Activated T-cell treated with anti-CD3 and anti-CD28 coated beads, Interleukin-2, amount 50 U/mL, for 72 hours (primary cell): Measurements from ENCODE around the gene DUSP18. TPM values are rescaled to one million over a fixed set of nuclear protein-coding genes. Genes with fewer than 3 reads are reported as not detected.
"Not testable (repeated sequence)": the region's sequence is repeated elsewhere in the genome, so short reads cannot be mapped to it uniquely, and the experiment has no call there.

ENCODE experiments used
- ATAC-seq, 2 donors: fragments of 150-1000 bp; cut with Tn5 transposase; replicated peaks in 1 of 2; 2 replicates each; pipeline ENCODE4 v1.10.0; 2021; ENCODE audit warnings: moderate library complexity in 2 of 2, mild to moderate bottlenecking in 1 of 2
- DNase-seq, 2 donors: peaks; one replicate each; pipeline ENCODE4 v3.0.0; 2021 to 2022; ENCODE audit warnings: mixed read lengths in 1 of 2
- H3K27ac Mint-ChIP-seq: one replicate; pipeline ENCODE4 v1.8.0; 2022; ENCODE audit warnings: mild to moderate bottlenecking, moderate library complexity, mixed read lengths
- H3K27me3 Mint-ChIP-seq: one replicate; pipeline ENCODE4 v1.8.0; 2022; ENCODE audit warnings: low read depth, mixed read lengths
- H3K36me3 Mint-ChIP-seq, 2 donors: one replicate each; pipeline ENCODE4 v1.8.0; 2022; ENCODE audit warnings: mixed read lengths in 2 of 2, mild to moderate bottlenecking in 1 of 2; ENCODE audit not compliant: insufficient read depth in 2 of 2
- H3K4me1 Mint-ChIP-seq: one replicate; pipeline ENCODE4 v1.8.0; 2022; ENCODE audit warnings: low read depth, mixed read lengths
- H3K4me3 Mint-ChIP-seq, 2 donors: one replicate each; pipeline ENCODE4 v1.8.0; 2022; ENCODE audit warnings: mild to moderate bottlenecking in 2 of 2, mixed read lengths in 2 of 2, moderate library complexity in 2 of 2
- H3K9me3 Mint-ChIP-seq, 2 donors: one replicate each; pipeline ENCODE4 v1.8.0; 2022; ENCODE audit warnings: mixed read lengths in 2 of 2
- total RNA-seq, 2 donors: library from RNA; stranded (reverse); gene quantifications; one replicate each; pipeline ENCODE4 v1.2.3, GENCODE V29; 2022

DUSP18 gene
- total RNA-seq, 2 donors from 2014 or later: 9.7 to 14.3 TPM

DNA sequence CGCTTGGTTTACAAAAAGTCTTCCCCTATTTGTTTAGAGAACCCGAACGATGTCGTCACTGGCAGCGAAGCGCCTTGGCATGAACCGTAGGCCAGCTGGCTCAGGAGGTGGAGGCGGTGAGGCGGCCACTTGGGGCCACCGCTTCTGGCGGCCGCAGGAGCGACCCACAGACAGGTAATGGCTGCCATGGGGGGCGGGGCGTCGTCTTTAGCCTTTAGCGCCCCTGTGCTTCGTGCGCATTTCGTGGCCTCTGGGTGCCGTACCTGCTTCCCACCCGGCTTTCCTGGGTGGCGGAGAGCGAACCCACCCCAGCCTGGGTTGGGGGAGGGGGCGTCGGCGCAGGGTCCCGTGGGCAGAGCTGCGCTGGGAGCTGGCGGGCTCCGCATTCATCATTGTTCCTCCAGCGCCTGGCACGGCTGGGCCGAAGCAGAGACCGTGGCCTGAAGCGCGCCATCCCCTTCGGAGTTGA lies 26.5 kb upstream of the DUSP18 start:
- H3K27ac Mint-ChIP-seq: peak overlapping the region; percentile 20
- DNase-seq (peak; percentile 77 to 78), ATAC-seq (peak; percentile 81 to 85)
- H3K27me3 Mint-ChIP-seq: peaks cover 31% of the 10 kb centered on the region
- H3K9me3 Mint-ChIP-seq: no peaks in the 10 kb centered on the region
- H3K36me3 Mint-ChIP-seq: no peaks in the 10 kb centered on the region
- peaks cover 13% of the 10 kb centered on the region for H3K4me1 Mint-ChIP-seq
- peak overlapping the region; percentile 89 to 93 for H3K4me3 Mint-ChIP-seq

DNA sequence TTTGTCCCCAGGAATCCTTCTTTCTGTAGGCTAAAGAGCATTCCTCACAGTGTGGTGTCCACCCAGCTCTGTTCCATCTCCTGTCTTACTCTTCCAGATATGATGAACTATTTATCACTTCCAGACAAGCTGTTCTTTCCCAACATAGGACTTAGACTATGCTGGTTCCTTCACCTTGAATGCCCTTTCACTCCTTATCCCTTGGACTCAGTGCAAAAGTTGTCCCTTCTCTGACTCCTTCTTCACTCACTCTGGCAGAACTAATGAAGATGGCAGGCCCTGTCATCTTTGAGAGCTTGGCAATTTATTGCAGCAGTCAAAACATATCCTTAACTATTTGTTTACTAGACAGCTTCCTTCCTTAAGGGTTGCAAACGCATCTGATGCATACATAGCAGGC lies 23.5 kb upstream of the DUSP18 start:
- H3K36me3 Mint-ChIP-seq: no peaks in the 10 kb centered on the region
- H3K4me3 Mint-ChIP-seq: no peak overlapping the region
- H3K4me1 Mint-ChIP-seq: peaks cover 13% of the 10 kb centered on the region
- H3K9me3 Mint-ChIP-seq: no peaks in the 10 kb centered on the region
- H3K27ac Mint-ChIP-seq: no peak overlapping the region
- ATAC-seq (no peak), DNase-seq (no peak)
- H3K27me3 Mint-ChIP-seq: peaks cover 19% of the 10 kb centered on the region

DNA sequence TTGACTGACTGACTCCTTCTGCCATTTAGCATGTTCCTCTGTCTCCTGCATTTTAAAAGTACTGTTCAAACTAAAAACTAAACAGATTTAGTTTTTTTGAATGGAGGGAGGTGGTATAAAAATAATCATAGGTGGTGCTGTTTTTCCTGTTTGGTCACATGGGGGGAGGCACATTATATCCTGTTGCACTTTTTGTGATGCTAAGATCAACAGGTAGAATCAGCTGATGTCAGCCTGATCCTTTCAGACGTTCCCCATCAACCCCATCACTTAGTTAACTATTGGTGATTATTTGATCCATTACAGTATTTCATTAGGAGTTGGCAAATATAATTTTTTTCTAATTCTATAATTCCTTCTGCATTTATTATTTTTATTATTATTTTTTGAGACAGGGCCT lies 21.9 kb upstream of the DUSP18 start:
- DNase-seq (no peak), ATAC-seq (no peak)
- peaks cover 13% of the 10 kb centered on the region for H3K4me1 Mint-ChIP-seq
- no peak overlapping the region for H3K4me3 Mint-ChIP-seq
- H3K36me3 Mint-ChIP-seq: no peaks in the 10 kb centered on the region
- peaks cover 8% of the 10 kb centered on the region for H3K27me3 Mint-ChIP-seq
- no peaks in the 10 kb centered on the region for H3K9me3 Mint-ChIP-seq
- H3K27ac Mint-ChIP-seq: no peak overlapping the region

DNA sequence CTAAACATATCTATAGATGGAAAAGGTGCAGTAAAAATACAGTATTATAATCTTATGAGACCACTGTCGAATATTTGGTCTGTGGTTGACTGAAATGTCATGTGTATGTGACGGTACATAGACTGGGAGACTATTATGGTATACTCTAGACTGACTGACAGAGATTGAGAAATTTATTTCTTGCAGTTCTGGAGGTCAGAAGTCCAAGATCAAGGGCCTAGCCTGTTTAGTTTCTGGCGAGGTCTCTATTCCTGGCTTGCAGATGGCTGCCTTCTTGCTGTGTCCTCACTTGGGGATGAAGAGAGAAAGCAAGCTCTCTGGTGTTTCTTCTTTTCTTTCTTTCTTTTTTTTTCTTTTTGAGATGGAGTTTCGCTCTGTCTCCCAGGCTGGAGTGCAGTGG lies 19.7 kb upstream of the DUSP18 start:
- H3K4me3 Mint-ChIP-seq: no peak overlapping the region
- ATAC-seq (no peak), DNase-seq (no peak)
- no peaks in the 10 kb centered on the region for H3K9me3 Mint-ChIP-seq
- H3K27ac Mint-ChIP-seq: no peak overlapping the region
- no peaks in the 10 kb centered on the region for H3K27me3 Mint-ChIP-seq
- H3K4me1 Mint-ChIP-seq: no peaks in the 10 kb centered on the region
- no peaks in the 10 kb centered on the region for H3K36me3 Mint-ChIP-seq

DNA sequence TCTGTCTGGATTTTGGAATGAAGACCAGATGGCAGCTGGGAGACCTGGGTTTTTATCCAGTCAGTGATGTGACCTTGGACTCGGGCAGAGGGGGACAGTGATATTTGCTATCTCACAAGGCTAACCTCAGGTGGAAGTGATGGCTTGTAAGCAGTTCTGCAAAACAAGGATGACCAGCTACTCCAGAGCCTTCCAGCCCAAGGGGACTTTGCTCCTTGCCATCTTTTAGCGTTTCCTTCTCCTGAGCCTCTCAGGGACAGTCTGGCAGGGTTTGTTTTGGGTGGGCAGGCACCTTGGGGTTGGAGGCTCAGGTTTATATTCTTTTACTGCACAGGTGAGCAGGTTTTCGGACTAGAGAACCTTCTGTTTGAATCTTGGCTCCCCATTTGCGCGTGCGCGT lies 17.5 kb upstream of the DUSP18 start:
- peaks cover 5% of the 10 kb centered on the region for H3K27me3 Mint-ChIP-seq
- H3K4me3 Mint-ChIP-seq: no peak overlapping the region
- no peak overlapping the region for H3K27ac Mint-ChIP-seq
- no peaks in the 10 kb centered on the region for H3K9me3 Mint-ChIP-seq
- H3K36me3 Mint-ChIP-seq: no peaks in the 10 kb centered on the region
- no peaks in the 10 kb centered on the region for H3K4me1 Mint-ChIP-seq
- ATAC-seq: no peak
- no peak for DNase-seq

DNA sequence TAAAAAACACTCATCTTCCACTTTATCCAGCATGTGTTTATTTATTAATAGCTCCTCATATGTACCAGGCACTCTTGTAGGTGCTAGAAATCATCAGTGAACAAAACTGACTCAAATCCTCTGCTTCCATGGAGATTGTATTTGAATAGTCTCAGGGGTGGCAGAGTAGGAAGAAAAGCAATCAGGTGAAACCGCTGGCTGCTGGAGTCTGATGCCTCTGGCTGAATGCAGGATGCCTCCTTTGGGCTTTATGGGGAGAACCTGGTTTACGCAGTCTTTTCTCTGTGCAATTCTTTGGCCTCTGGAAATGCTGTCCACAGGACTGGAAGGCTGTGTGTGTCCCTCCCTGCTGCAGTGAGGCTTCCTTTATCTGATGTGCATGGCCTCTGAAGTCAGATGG lies 14.2 kb upstream of the DUSP18 start:
- H3K4me1 Mint-ChIP-seq: no peaks in the 10 kb centered on the region
- no peaks in the 10 kb centered on the region for H3K9me3 Mint-ChIP-seq
- no peak for ATAC-seq
- H3K27ac Mint-ChIP-seq: no peak overlapping the region
- peaks cover 20% of the 10 kb centered on the region for H3K27me3 Mint-ChIP-seq
- no peak overlapping the region for H3K4me3 Mint-ChIP-seq
- DNase-seq: no peak
- no peaks in the 10 kb centered on the region for H3K36me3 Mint-ChIP-seq

DNA sequence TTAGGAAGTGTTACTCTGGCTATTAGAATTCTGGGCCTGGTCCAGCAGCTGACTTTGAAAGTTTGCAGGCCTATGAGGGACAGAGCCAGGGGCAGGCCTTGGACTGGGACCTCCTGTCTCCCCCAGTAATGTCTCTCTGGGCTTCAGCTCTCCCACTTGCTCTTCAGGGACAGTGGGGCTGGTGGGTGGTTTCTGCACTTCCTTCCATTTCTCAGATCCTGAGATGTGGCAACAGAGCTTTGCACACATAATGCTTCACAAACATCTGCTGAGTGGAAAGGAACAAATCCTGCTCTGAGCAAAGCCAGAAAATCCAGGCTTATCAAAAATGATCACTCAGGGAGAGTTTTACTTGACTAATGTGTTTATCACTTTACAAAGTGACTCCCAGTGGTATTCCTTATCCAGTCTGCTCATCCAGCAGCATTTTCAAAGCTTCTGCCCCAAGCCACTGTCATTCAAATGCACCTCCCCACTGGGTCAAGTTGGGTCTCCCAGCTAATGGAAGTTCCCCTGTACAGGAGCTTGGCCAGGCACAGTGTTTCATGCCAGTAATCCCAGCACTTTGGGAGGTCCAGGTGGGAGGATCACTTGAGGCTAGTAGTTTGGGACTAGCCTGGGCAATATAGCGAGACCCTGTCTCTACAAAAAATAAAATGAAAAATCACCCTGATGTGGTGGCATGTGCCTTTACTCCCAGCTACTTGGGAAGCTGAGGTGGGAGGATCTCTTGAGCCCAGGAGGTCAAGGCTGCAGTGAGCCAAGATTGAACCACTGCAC lies 13.5 kb upstream of the DUSP18 start:
- ATAC-seq (no peak), DNase-seq (no peak)
- no peaks in the 10 kb centered on the region for H3K9me3 Mint-ChIP-seq
- no peak overlapping the region for H3K4me3 Mint-ChIP-seq
- H3K27ac Mint-ChIP-seq: no peak overlapping the region
- no peaks in the 10 kb centered on the region for H3K4me1 Mint-ChIP-seq
- H3K27me3 Mint-ChIP-seq: peaks cover 27% of the 10 kb centered on the region
- no peaks in the 10 kb centered on the region for H3K36me3 Mint-ChIP-seq

DNA sequence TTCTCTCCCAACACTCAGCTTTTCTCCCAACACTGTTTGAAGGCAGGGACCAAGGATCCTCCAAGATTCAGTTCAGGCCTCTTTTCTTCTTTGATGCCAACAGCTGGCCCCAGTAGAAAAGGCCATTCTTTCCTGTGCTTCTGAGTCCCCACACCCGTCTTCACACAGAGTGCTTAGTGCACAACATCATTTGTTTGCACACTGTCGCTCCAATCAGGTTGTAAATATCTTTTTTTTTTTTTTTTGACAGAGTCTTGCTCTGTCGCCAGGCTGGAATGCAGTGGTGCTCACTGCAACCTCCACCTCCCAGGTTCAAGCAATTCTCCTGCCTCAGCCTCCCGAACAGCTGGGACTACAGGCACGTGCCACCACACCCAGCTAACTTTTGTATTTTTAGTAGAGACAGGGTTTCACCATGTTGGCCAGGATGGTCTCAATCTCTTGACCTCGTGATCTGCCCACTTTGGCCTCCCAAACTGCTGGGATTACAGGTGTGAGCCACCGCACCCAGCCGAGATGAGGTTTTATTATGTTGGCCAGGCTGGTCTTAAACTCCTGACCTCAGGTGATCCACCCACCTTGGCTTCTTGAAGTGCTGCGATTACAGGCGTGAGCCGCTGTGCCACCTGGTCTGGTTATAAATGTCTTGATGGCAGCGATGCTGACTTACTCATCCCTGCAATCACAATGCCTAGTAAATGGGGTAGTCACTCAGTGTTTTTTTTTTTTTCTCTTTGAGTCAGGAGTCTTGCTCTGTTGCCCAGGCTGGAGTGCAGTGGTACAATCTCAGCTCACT lies 12.4 kb upstream of the DUSP18 start:
- H3K9me3 Mint-ChIP-seq, H3K4me3 Mint-ChIP-seq: not testable (repeated sequence)

DNA sequence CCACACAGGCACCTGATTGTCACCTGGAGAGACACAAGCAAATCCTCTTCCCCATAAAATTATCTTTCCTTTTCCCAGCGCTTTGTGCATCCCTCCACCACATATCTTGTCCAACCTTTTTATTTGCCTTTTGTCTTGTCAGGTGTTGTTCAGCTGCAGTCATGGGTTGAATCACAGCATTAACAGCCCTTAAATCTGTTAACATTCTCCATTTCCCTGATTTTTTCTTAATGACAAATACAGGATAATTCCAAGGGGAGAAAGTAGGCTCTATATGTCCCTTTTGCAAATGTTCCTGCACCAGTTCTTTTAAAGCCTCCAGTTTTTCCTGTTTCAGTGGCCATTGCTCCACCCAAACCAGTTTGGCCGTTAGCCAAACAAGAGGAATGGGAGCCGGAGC lies 8.9 kb upstream of the DUSP18 start:
- not testable (repeated sequence) for H3K4me1 Mint-ChIP-seq, ATAC-seq, DNase-seq, H3K9me3 Mint-ChIP-seq, H3K27ac Mint-ChIP-seq, H3K4me3 Mint-ChIP-seq, H3K36me3 Mint-ChIP-seq
- peaks cover 26% of the 10 kb centered on the region for H3K27me3 Mint-ChIP-seq

More for the DNA sequence above, 12.4 kb upstream of the DUSP18 start:
- not testable (repeated sequence) for DNase-seq, ATAC-seq, H3K27ac Mint-ChIP-seq, H3K4me1 Mint-ChIP-seq, H3K36me3 Mint-ChIP-seq
- peaks cover 31% of the 10 kb centered on the region for H3K27me3 Mint-ChIP-seq

DNA sequence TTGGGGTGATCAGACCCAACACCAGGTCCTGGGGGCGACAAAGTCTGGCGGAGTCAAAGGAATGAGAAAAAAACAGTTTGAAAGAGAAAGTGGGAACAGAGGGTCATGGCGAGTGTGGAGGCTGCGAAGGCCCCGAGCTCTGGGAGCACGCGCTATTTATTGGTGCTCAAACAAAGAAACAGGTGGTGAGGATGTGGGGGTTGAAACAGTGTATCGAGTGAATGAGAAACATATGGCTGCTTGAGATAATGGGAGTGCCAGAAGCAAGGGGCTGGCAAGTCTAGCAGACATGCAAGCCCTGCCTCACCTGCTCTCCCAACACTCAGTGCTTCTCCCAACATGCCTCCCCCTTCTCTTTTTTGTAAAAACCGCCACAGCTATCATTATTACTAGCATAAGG lies 7.8 kb upstream of the DUSP18 start:
- no peak overlapping the region for H3K4me3 Mint-ChIP-seq
- no peaks in the 10 kb centered on the region for H3K36me3 Mint-ChIP-seq
- no peaks in the 10 kb centered on the region for H3K4me1 Mint-ChIP-seq
- H3K27me3 Mint-ChIP-seq: peaks cover 26% of the 10 kb centered on the region
- no peaks in the 10 kb centered on the region for H3K9me3 Mint-ChIP-seq
- no peak overlapping the region for H3K27ac Mint-ChIP-seq
- ATAC-seq (no peak), DNase-seq (no peak)

DNA sequence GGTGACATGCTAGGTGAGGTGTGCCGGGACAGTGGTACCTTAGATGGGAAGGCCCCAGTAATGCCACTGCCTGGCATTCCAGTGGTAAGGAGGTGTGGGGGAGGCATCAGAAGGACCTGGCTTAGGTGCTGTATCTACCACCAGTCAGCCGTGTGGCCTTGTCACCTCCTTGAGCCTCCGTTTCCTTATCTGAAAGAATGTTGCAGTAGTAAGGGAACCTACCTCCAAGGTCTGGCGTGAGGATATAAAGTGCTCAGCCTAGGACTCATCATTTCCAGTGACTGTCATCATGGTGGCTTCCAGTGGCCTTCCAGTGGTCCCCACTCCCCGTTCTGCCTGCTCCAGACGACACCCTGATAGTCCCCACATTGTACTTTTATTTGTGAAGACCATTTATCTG lies 6.8 kb upstream of the DUSP18 start:
- H3K27ac Mint-ChIP-seq: no peak overlapping the region
- H3K36me3 Mint-ChIP-seq: no peaks in the 10 kb centered on the region
- DNase-seq (no peak), ATAC-seq (no peak)
- no peaks in the 10 kb centered on the region for H3K4me1 Mint-ChIP-seq
- no peak overlapping the region for H3K4me3 Mint-ChIP-seq
- H3K27me3 Mint-ChIP-seq: peaks cover 24% of the 10 kb centered on the region
- H3K9me3 Mint-ChIP-seq: no peaks in the 10 kb centered on the region

DNA sequence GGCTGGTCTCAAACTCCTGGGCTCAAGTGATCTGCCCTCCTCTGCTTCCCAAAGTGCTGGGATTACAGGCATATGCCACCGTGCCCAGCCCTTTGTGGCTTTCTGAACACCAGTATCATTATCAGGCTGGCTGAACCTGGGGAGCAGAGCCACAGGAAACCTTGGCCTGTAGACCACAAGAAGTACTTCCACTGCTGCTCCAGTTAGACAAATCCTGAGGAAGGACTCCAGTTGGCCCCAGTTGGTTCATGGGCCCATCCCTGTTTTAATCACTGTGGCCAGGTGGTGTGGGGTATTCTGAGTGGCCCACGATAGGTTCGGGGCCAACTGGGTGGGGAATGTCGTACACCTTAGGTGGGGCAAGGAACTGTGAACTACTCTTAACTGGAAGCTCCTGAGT lies 5.5 kb upstream of the DUSP18 start:
- Mint-ChIP-seq H3K27ac (no peak overlapping the region), H3K4me1 (peaks cover 7% of the 10 kb centered on the region), H3K4me3 (no peak overlapping the region), H3K27me3 (peaks cover 27% of the 10 kb centered on the region), H3K36me3 (no peaks in the 10 kb centered on the region), H3K9me3 (no peaks in the 10 kb centered on the region)
- DNase-seq: no peak
- ATAC-seq: no peak

DNA sequence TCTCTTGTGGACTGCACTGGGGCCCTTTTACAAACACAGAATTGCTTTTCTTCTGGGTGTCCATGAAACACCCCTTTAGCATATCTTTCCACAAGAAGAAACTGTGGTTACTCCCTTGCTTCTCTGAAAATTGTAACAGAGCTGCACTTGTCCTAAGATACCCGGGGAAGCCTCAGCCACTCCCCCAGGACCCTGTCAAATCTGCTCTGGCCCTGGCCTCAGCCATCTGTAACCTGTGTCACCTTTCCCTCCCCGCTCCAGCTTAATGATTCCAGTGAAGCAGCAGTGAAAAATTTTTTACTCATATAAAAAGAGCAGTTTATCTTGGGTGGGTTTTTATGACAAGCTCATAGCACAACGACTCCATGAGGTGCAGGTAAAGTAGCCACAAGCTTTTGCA lies 3.4 kb upstream of the DUSP18 start:
- Mint-ChIP-seq H3K27me3 (peaks cover 13% of the 10 kb centered on the region), H3K9me3 (no peaks in the 10 kb centered on the region), H3K4me3 (no peak overlapping the region), H3K27ac (no peak overlapping the region), H3K36me3 (no peaks in the 10 kb centered on the region), H3K4me1 (peaks cover 19% of the 10 kb centered on the region)
- ATAC-seq (no peak), DNase-seq (no peak)
